Fibroblast of lung (primary cell): Measurements from ENCODE around the gene PRCD.

Source experiments
- EZH2 ChIP-seq: IDR thresholded peaks from 2 replicates; pipeline ENCODE4 v1.5.1; 2012; ENCODE audit warnings: low read length, control low read depth, mild to moderate bottlenecking; ENCODE audit errors: missing control alignments
- TF ChIP-seq, protein P1 (sequence below), 2 donors: IDR thresholded peaks in 1 of 2; conservative IDR thresholded peaks in 1 of 2; 1 replicate in 1 of 2; 2 replicates in 1 of 2; pipeline ENCODE4 v1.5.1; 2011 to 2012; ENCODE audit warnings: low read length in 2 of 2, control low read depth in 1 of 2, inconsistent platforms in 1 of 2, low read depth in 1 of 2, mild to moderate bottlenecking in 1 of 2

GRCh38 chr17:76572201-76572910, 32.5 kb downstream of the PRCD start:
- TF ChIP-seq, protein P1, sequence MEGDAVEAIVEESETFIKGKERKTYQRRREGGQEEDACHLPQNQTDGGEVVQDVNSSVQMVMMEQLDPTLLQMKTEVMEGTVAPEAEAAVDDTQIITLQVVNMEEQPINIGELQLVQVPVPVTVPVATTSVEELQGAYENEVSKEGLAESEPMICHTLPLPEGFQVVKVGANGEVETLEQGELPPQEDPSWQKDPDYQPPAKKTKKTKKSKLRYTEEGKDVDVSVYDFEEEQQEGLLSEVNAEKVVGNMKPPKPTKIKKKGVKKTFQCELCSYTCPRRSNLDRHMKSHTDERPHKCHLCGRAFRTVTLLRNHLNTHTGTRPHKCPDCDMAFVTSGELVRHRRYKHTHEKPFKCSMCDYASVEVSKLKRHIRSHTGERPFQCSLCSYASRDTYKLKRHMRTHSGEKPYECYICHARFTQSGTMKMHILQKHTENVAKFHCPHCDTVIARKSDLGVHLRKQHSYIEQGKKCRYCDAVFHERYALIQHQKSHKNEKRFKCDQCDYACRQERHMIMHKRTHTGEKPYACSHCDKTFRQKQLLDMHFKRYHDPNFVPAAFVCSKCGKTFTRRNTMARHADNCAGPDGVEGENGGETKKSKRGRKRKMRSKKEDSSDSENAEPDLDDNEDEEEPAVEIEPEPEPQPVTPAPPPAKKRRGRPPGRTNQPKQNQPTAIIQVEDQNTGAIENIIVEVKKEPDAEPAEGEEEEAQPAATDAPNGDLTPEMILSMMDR (conservative IDR thresholded peaks at IDR 0.05 in 1 of 2, IDR thresholded peaks at IDR 0.05 in 1 of 2; ENCODE audit: low read depth in 1 of 2, low read length in 2 of 2), result no peak
- no peak for TF ChIP-seq EZH2
